Neural cell (in vitro differentiated cells): ENCODE measurements around the gene ANP32A. TPM values are rescaled to one million over a fixed set of nuclear protein-coding genes. Genes with fewer than 3 reads are reported as not detected.

Experiments used
- H2AFZ ChIP-seq: fragments of 200-600, 300-800 bp; sonication (generic), shearing (Covaris generic); 2 replicates; pipeline ENCODE4 v1.6.0; 2014; ENCODE audit warnings: low read depth, mild to moderate bottlenecking, antibody characterized with exemption, low read length, moderate library complexity
- H3F3A ChIP-seq: fragments of 200-600 bp; shearing (Covaris generic); 2 replicates; pipeline ENCODE4 v1.6.1; 2016; ENCODE audit warnings: mild to moderate bottlenecking, moderate library complexity, mixed read lengths, antibody characterized with exemption, low read length; ENCODE audit not compliant: insufficient read depth, poor library complexity, severe bottlenecking
- H3K27ac ChIP-seq: fragments of 200-600, 300-800 bp; sonication (generic), shearing (Covaris generic); 2 replicates; pipeline ENCODE4 v1.5.1; 2014; ENCODE audit warnings: mild to moderate bottlenecking, low read length, moderate library complexity
- H3K27me3 ChIP-seq: fragments of 300-800, 200-600 bp; sonication (generic), shearing (Covaris generic); 2 replicates; pipeline ENCODE4 v1.6.0; 2014; ENCODE audit warnings: mild to moderate bottlenecking, low read depth, low read length, moderate library complexity; ENCODE audit not compliant: insufficient read depth
- H3K36me3 ChIP-seq: fragments of 300-800, 200-600 bp; sonication (generic), shearing (Covaris generic); 2 replicates; pipeline ENCODE4 v1.5.1; 2014; ENCODE audit warnings: mild to moderate bottlenecking, antibody characterized with exemption, low read length, moderate library complexity; ENCODE audit not compliant: insufficient read depth
- H3K4me2 ChIP-seq: fragments of 300-800, 200-600 bp; sonication (generic), shearing (Covaris generic); 2 replicates; pipeline ENCODE4 v1.6.0; 2014; ENCODE audit warnings: mild to moderate bottlenecking, low read length
- H3K4me3 ChIP-seq: fragments of 300-800, 200-600 bp; sonication (generic), shearing (Covaris generic); 2 replicates; pipeline ENCODE4 v1.5.1; 2014; ENCODE audit warnings: mild to moderate bottlenecking, low read length, moderate library complexity
- H3K79me2 ChIP-seq: fragments of 200-600 bp; shearing (Covaris generic); replicated peaks from 2 replicates; pipeline ENCODE4 v1.6.0; 2014; ENCODE audit warnings: mild to moderate bottlenecking, low read length, moderate library complexity; ENCODE audit not compliant: insufficient read depth
- H3K9ac ChIP-seq: fragments of 300-800, 200-600 bp; sonication (generic), shearing (Covaris generic); 2 replicates; pipeline ENCODE4 v1.6.1; 2016; ENCODE audit warnings: mild to moderate bottlenecking, low read length, mixed read lengths
- H3K9me2 ChIP-seq: fragments of 200-600 bp; shearing (Covaris generic); 2 replicates; pipeline ENCODE4 v1.6.1; 2016; ENCODE audit warnings: mild to moderate bottlenecking, low read length, mixed read lengths; ENCODE audit not compliant: insufficient read depth
- H3K9me3 ChIP-seq: fragments of 200-600, 300-800 bp; sonication (generic), shearing (Covaris generic); 2 replicates; pipeline ENCODE4 v1.6.1; 2016; ENCODE audit warnings: mild to moderate bottlenecking, mixed run types, low read length, moderate library complexity, mixed read lengths
- H4K20me1 ChIP-seq: fragments of 200-600 bp; shearing (Covaris generic); 2 replicates; pipeline ENCODE4 v1.6.1; 2016; ENCODE audit warnings: mild to moderate bottlenecking, mixed run types; ENCODE audit not compliant: insufficient read depth
- CTCF ChIP-seq: fragments of 450-650 bp; IDR thresholded peaks from 2 replicates; pipeline ENCODE4 v1.5.1; 2014; ENCODE audit warnings: antibody characterized with exemption, mild to moderate bottlenecking, moderate library complexity; ENCODE audit not compliant: poor library complexity, severe bottlenecking
- EP300 ChIP-seq: fragments of 450-650 bp; conservative IDR thresholded peaks from 2 replicates; pipeline ENCODE4 v1.6.1; 2014; ENCODE audit warnings: antibody characterized with exemption, mild to moderate bottlenecking, moderate library complexity; ENCODE audit not compliant: poor library complexity, severe bottlenecking
- EZH2 ChIP-seq: fragments of 200-600, 300-800 bp; shearing (Covaris generic), sonication (generic); IDR thresholded peaks from 2 replicates; pipeline ENCODE4 v1.6.1; 2014; ENCODE audit warnings: antibody characterized with exemption, low read length, borderline replicate concordance, mild to moderate bottlenecking; ENCODE audit not compliant: insufficient read depth, poor library complexity, severe bottlenecking
- MXI1 ChIP-seq: fragments of 450-650 bp; conservative IDR thresholded peaks from 2 replicates; pipeline ENCODE4 v1.6.1; 2014; ENCODE audit warnings: antibody characterized with exemption, mild to moderate bottlenecking; ENCODE audit not compliant: poor library complexity, severe bottlenecking
- POLR2AphosphoS5 ChIP-seq: IDR thresholded peaks from 2 replicates; pipeline ENCODE4 v1.6.1; 2012
- RAD21 ChIP-seq: fragments of 450-650 bp; conservative IDR thresholded peaks from 2 replicates; pipeline ENCODE4 v1.6.1; 2014; ENCODE audit warnings: antibody characterized with exemption, mild to moderate bottlenecking, moderate library complexity
- REST ChIP-seq: IDR thresholded peaks from 2 replicates; pipeline ENCODE4 v1.6.1; 2012; ENCODE audit warnings: borderline replicate concordance
- SMC3 ChIP-seq: fragments of 450-650 bp; conservative IDR thresholded peaks from 2 replicates; pipeline ENCODE4 v1.6.1; 2014; ENCODE audit warnings: antibody characterized with exemption, mild to moderate bottlenecking, moderate library complexity; ENCODE audit not compliant: poor library complexity
- TAF1 ChIP-seq: IDR thresholded peaks from 2 replicates; pipeline ENCODE4 v1.6.1; 2012; ENCODE audit warnings: low read depth
- polyA plus RNA-seq: library from polyadenylated mRNA; depleted of rRNA; stranded (reverse); fragments of >200 nt; gene quantifications from 2 replicates; pipeline ENCODE4 v1.2.3, GENCODE V29; 2014

ANP32A gene
- polyA plus RNA-seq, 1 donor from 2014 or later, result 190 TPM

- Histone ChIP-seq H3K4me2 (no peak overlapping the region), H4K20me1 (no peaks in the 10 kb centered on the region), H3K9me3 (no peaks in the 10 kb centered on the region), H2AFZ (no peak overlapping the region), H3K9ac (no peak overlapping the region), H3K27ac (no peak overlapping the region), H3K36me3 (no peaks in the 10 kb centered on the region), H3K4me3 (no peak overlapping the region), H3K27me3 (no peaks in the 10 kb centered on the region), H3K79me2 (peaks cover 96% of the 10 kb centered on the region), H3K9me2 (no peaks in the 10 kb centered on the region), H3F3A (peaks cover 11% of the 10 kb centered on the region)
- TF ChIP-seq REST (no peak), MXI1 (no peak), CTCF (no peak), RAD21 (no peak), POLR2AphosphoS5 (no peak), EP300 (no peak), EZH2 (no peak), TAF1 (no peak), SMC3 (no peak)
These were observed 7.9 kb downstream of the ANP32A start for GRCh38 chr15:68812597-68813431.

- Histone ChIP-seq H3K9me2 (no peaks in the 10 kb centered on the region), H3K9ac (no peak overlapping the region), H3K4me2 (no peak overlapping the region), H3K36me3 (no peaks in the 10 kb centered on the region), H2AFZ (no peak overlapping the region), H4K20me1 (no peaks in the 10 kb centered on the region), H3K27ac (no peak overlapping the region), H3K79me2 (peaks cover 100% of the 10 kb centered on the region), H3K4me3 (no peak overlapping the region), H3K27me3 (no peaks in the 10 kb centered on the region), H3K9me3 (no peaks in the 10 kb centered on the region), H3F3A (peaks cover 9% of the 10 kb centered on the region)
- no peak for TF ChIP-seq EP300
- TF ChIP-seq CTCF, result no peak
- TF ChIP-seq MXI1, result no peak
- TF ChIP-seq RAD21, result no peak
- TF ChIP-seq EZH2, result no peak
- TF ChIP-seq SMC3, result no peak
- TF ChIP-seq POLR2AphosphoS5, result no peak
- no peak for TF ChIP-seq REST
- no peak for TF ChIP-seq TAF1
These were observed 8.6 kb downstream of the ANP32A start for GRCh38 chr15:68812069-68812468.
